Heart left ventricle (tissue), 13 donors: ENCODE data around the gene PPP1R12B.
"Not testable (repeated sequence)": the region's sequence is repeated elsewhere in the genome, so short reads cannot be mapped to it uniquely, and the experiment has no call there.

ENCODE experiments used
- POLR2A ChIP-seq, 2 donors: fragments of 450-650 bp; IDR thresholded peaks; one replicate each; pipeline ENCODE4 v1.6.1; 2017; ENCODE audit warnings: antibody characterized with exemption in 2 of 2, mild to moderate bottlenecking in 2 of 2, moderate library complexity in 2 of 2
- TF ChIP-seq, protein P1 (sequence below), 12 donors: fragments of 200-600 bp; sonication (generic) in 4 of 12; IDR thresholded peaks; one replicate each; pipeline versions ENCODE4 v1.5.0 to v1.8.0; 2018 to 2022; ENCODE audit warnings: antibody characterized with exemption in 12 of 12, mild to moderate bottlenecking in 5 of 12
- donor health status: ischemic (EF 13 %, LVEDD 7.1; RV severe dilation, severe dysfunction).
- donor health status: DM: no; HTN: yes; CAD: no.
- donor health status: DM: no; HTN: no; CAD: no.
- donor health status: ischemic (EF 25% LVEDD 6.9; RV normal size, moderate dysfunction).
- donor health status: ischemic (EF 25% LVEDD 5.7; RV mildly dilated, moderate dysfunction).
- donor health status: ischemic (EF 35%, LVEDD 5.7; RV mildly dilated, moderate dysfunction).
- donor health status: nonischemic (EF 11% LVEDD 7.7; RV severe dilation, severe dysfunction).
- donor health status: DM: yes; HTN: yes; CAD: no.
- donor health status: PGD.
- donor health status: ischemic (EF 29% LVEDD 5.4; RV normal size, mild dysfunction).
- donor health status: nonischemic (EF 23%, LVEDD 6.1; RV moderate dilation, normal function).

DNA sequence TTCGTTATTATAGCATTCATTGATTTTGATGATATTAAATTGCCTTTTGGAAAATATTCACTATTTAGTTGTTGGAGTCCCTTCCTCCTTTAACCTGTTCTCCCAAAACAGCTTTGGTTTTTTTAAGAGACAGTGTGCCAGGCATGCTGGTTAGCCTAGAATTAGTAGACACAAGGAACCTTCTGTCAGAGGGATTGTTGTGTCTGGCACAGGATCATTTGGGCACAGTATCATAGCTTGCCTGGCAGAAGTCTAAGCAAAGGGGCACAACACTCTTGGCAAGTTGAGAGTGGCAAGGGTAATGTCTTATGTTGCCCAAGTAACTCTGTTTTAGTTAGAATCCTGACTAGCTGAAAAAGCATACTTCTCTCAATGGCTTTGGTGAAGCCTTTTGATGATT lies 49.9 kb downstream of the PPP1R12B start:
- TF ChIP-seq, protein P1, sequence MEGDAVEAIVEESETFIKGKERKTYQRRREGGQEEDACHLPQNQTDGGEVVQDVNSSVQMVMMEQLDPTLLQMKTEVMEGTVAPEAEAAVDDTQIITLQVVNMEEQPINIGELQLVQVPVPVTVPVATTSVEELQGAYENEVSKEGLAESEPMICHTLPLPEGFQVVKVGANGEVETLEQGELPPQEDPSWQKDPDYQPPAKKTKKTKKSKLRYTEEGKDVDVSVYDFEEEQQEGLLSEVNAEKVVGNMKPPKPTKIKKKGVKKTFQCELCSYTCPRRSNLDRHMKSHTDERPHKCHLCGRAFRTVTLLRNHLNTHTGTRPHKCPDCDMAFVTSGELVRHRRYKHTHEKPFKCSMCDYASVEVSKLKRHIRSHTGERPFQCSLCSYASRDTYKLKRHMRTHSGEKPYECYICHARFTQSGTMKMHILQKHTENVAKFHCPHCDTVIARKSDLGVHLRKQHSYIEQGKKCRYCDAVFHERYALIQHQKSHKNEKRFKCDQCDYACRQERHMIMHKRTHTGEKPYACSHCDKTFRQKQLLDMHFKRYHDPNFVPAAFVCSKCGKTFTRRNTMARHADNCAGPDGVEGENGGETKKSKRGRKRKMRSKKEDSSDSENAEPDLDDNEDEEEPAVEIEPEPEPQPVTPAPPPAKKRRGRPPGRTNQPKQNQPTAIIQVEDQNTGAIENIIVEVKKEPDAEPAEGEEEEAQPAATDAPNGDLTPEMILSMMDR (IDR thresholded peaks at IDR 0.05): not testable (repeated sequence)
- TF ChIP-seq POLR2A (IDR thresholded peaks at IDR 0.05): not testable (repeated sequence)
